ENCODE measurements around the gene CNKSR3. TPM values are rescaled to one million over a fixed set of nuclear protein-coding genes. Genes with fewer than 3 reads are reported as not detected.

Gene CNKSR3
- total RNA-seq, 1 donor from 2014 or later: 7.4 TPM

DNA sequence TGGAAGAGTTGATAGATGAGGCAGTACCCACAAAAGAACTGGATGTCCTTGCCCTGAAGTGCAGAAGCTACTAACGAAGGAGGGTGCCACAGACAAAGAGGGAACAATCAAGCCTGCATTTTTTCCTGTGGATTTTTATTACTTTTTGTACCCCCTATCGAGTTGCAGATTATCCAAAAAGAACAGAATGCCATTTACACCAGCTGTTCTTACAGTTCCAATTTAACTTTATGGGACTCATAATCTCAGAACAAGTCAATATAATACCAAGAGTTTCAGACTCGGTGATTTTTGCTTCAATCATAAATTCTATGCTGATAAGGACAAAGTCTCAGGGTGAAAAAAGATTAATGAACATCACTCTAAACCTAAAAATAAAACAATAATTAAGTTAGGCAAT is 4.0 kb upstream of the CNKSR3 start:
- intact Hi-C loops (cut with DNase I): loop anchor here (10.0 kb wide), 1 partner anchor 100 kb away; no protein-coding TSS in a partner anchor
- Histone ChIP-seq H3K36me3 (no peaks in the 10 kb centered on the region), H3K9me3 (no peaks in the 10 kb centered on the region), H3K4me3 (no peak overlapping the region), H3K27me3 (no peaks in the 10 kb centered on the region), H3K4me1 (peaks cover 22% of the 10 kb centered on the region), H3K27ac (no peak overlapping the region)
- TF ChIP-seq, protein P1, sequence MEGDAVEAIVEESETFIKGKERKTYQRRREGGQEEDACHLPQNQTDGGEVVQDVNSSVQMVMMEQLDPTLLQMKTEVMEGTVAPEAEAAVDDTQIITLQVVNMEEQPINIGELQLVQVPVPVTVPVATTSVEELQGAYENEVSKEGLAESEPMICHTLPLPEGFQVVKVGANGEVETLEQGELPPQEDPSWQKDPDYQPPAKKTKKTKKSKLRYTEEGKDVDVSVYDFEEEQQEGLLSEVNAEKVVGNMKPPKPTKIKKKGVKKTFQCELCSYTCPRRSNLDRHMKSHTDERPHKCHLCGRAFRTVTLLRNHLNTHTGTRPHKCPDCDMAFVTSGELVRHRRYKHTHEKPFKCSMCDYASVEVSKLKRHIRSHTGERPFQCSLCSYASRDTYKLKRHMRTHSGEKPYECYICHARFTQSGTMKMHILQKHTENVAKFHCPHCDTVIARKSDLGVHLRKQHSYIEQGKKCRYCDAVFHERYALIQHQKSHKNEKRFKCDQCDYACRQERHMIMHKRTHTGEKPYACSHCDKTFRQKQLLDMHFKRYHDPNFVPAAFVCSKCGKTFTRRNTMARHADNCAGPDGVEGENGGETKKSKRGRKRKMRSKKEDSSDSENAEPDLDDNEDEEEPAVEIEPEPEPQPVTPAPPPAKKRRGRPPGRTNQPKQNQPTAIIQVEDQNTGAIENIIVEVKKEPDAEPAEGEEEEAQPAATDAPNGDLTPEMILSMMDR (IDR thresholded peaks at IDR 0.05): no peak
- TF ChIP-seq POLR2AphosphoS5 (IDR thresholded peaks at IDR 0.05; ENCODE audit: insufficient read depth in 1 of 2, low read depth in 1 of 2) (no peak), POLR2A (IDR thresholded peaks at IDR 0.05) (no peak)
- DNase-seq (ENCODE audit: extremely low spot score in 2 of 2): no peak

GRCh38 chr6:154513601-154514320 is 3.3 kb upstream of the CNKSR3 start:
- H3K4me3 ChIP-seq: no peak overlapping the region
- TF ChIP-seq POLR2A (IDR thresholded peaks at IDR 0.05): no peak
- no peak for TF ChIP-seq POLR2AphosphoS5 (IDR thresholded peaks at IDR 0.05; ENCODE audit: insufficient read depth in 1 of 2, low read depth in 1 of 2)
- TF ChIP-seq, protein P1 (IDR thresholded peaks at IDR 0.05): no peak
- H3K27me3 ChIP-seq: no peaks in the 10 kb centered on the region
- H3K36me3 ChIP-seq: no peaks in the 10 kb centered on the region
- intact Hi-C loops (cut with DNase I): loop anchor here (10.0 kb wide), 1 partner anchor 99 kb away; no protein-coding TSS in a partner anchor
- no peak overlapping the region for H3K27ac ChIP-seq
- DNase-seq (ENCODE audit: extremely low spot score in 2 of 2): no peak
- no peaks in the 10 kb centered on the region for H3K9me3 ChIP-seq
- peaks cover 26% of the 10 kb centered on the region for H3K4me1 ChIP-seq

DNA sequence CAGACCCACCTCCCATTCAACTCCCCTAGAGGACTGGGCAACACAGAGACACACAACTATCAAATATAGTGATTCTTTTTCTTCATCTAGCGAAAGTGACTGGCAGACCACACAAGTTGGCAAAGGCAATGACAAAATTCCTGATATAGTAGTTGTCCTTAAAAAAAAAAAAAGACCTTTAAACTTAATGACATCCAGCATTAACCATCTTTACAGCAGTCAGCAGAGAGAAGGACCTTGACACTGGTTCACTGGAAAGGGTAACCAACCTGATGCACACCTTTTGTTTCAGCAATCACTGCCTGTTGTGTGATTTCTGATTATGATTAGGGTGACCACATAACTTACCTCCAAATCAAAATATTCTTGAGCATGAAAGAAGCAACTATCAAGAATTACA is 1.7 kb upstream of the CNKSR3 start:
- TF ChIP-seq, protein P1 (IDR thresholded peaks at IDR 0.05): no peak
- DNase-seq (ENCODE audit: extremely low spot score in 2 of 2): no peak
- Histone ChIP-seq H3K27ac (peak overlapping the region; percentile 80), H3K4me3 (no peak overlapping the region), H3K9me3 (no peaks in the 10 kb centered on the region), H3K36me3 (no peaks in the 10 kb centered on the region), H3K4me1 (peaks cover 40% of the 10 kb centered on the region), H3K27me3 (no peaks in the 10 kb centered on the region)
- intact Hi-C loops (cut with DNase I): loop anchor here (10.0 kb wide), 1 partner anchor 97 kb away; no protein-coding TSS in a partner anchor

DNA sequence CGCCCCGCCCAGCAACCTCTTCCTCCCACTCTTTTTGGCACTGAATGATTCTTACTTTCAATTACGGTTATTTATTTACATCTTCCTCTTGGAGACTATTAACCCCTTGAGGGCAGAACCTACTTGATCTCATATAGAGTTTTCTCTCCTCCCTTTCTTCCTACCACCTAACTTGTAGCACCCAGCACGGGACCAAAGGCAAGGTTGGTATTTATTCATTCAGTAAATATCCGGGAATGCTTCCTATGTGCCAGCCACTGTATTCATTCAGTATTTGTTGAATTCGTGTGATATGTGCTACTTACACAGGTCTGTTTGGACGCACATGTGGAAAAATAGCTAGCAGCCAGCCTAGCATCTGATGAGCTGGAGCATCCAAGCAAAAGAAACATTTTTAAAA is 1.3 kb upstream of the CNKSR3 start:
- peak overlapping the region; percentile 80 for H3K27ac ChIP-seq
- intact Hi-C loops (cut with DNase I): loop anchor here (10.0 kb wide), 1 partner anchor 97 kb away; no protein-coding TSS in a partner anchor
- peaks cover 40% of the 10 kb centered on the region for H3K4me1 ChIP-seq
- no peaks in the 10 kb centered on the region for H3K36me3 ChIP-seq
- DNase-seq (ENCODE audit: extremely low spot score in 2 of 2): no peak
- H3K9me3 ChIP-seq: no peaks in the 10 kb centered on the region
- TF ChIP-seq, protein P1 (IDR thresholded peaks at IDR 0.05): no peak
- TF ChIP-seq POLR2A (IDR thresholded peaks at IDR 0.05): no peak
- no peak for TF ChIP-seq POLR2AphosphoS5 (IDR thresholded peaks at IDR 0.05; ENCODE audit: insufficient read depth in 1 of 2, low read depth in 1 of 2)
- no peaks in the 10 kb centered on the region for H3K27me3 ChIP-seq
- peak overlapping the region in 1 of 2 donors; percentile 64 for H3K4me3 ChIP-seq
